ENCODE measurements around the gene TK2. TPM values are rescaled to one million over a fixed set of nuclear protein-coding genes. Genes with fewer than 3 reads are reported as not detected.

TK2 gene
- total RNA-seq, 1 donor from 2014 or later = 21.5 TPM

- no peak for DNase-seq (ENCODE audit: low spot score in 2 of 2)
- Histone ChIP-seq H3K27me3 (no peaks in the 10 kb centered on the region), H3K36me3 (no peaks in the 10 kb centered on the region), H3K9me3 (no peaks in the 10 kb centered on the region), H3K4me1 (peaks cover 2 to 6% of the 10 kb centered on the region in 2 donors), H3K27ac (no peak overlapping the region), H3K4me3 (no peak overlapping the region)
- TF ChIP-seq, protein P1, sequence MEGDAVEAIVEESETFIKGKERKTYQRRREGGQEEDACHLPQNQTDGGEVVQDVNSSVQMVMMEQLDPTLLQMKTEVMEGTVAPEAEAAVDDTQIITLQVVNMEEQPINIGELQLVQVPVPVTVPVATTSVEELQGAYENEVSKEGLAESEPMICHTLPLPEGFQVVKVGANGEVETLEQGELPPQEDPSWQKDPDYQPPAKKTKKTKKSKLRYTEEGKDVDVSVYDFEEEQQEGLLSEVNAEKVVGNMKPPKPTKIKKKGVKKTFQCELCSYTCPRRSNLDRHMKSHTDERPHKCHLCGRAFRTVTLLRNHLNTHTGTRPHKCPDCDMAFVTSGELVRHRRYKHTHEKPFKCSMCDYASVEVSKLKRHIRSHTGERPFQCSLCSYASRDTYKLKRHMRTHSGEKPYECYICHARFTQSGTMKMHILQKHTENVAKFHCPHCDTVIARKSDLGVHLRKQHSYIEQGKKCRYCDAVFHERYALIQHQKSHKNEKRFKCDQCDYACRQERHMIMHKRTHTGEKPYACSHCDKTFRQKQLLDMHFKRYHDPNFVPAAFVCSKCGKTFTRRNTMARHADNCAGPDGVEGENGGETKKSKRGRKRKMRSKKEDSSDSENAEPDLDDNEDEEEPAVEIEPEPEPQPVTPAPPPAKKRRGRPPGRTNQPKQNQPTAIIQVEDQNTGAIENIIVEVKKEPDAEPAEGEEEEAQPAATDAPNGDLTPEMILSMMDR (IDR thresholded peaks at IDR 0.05) = no peak
- intact Hi-C loops (cut with DNase I) = no loop called here
These were observed 26.4 kb upstream of the TK2 start for GRCh38 chr16:66576296-66576695.

- H3K4me1 ChIP-seq = peaks cover 0 to 6% of the 10 kb centered on the region in 2 donors
- intact Hi-C loops (cut with DNase I) = no loop called here
- no peak overlapping the region for H3K27ac ChIP-seq
- H3K9me3 ChIP-seq = no peaks in the 10 kb centered on the region
- H3K36me3 ChIP-seq = no peaks in the 10 kb centered on the region
- TF ChIP-seq, protein P1 (IDR thresholded peaks at IDR 0.05) = no peak
- no peaks in the 10 kb centered on the region for H3K27me3 ChIP-seq
- DNase-seq (ENCODE audit: low spot score in 2 of 2) = no peak
- H3K4me3 ChIP-seq = no peak overlapping the region
These were observed 25.1 kb upstream of the TK2 start for GRCh38 chr16:66575060-66575459.

GRCh38 chr16:66574531-66574930 is 24.6 kb upstream of the TK2 start:
- DNase-seq (ENCODE audit: low spot score in 2 of 2) = no peak
- TF ChIP-seq, protein P1 (IDR thresholded peaks at IDR 0.05) = no peak
- Histone ChIP-seq H3K4me1 (peaks cover 0 to 6% of the 10 kb centered on the region in 2 donors), H3K36me3 (no peaks in the 10 kb centered on the region), H3K27ac (no peak overlapping the region), H3K9me3 (no peaks in the 10 kb centered on the region), H3K27me3 (no peaks in the 10 kb centered on the region), H3K4me3 (no peak overlapping the region)
- intact Hi-C loops (cut with DNase I) = no loop called here

DNA sequence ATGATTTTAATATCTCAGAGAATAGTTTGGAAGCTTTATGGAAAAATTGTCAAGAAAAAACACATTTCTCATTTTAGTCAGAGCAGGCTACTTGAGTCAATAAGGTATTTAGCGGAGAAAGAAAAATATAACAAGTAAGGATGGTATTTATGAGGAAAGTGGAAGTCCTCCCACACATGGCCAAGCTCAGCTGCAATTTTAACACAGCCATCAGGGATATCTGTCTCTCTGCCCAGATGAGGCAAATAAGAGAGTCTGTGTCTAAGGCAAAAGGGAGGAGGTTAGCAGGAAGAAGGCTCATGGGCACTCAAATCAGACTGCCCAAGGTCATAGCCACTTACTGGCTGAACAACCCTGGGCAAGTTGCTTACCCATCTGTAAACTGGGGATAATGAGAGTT is 24.2 kb upstream of the TK2 start:
- DNase-seq (ENCODE audit: low spot score in 2 of 2) = no peak
- TF ChIP-seq, protein P1 (IDR thresholded peaks at IDR 0.05) = no peak
- Histone ChIP-seq H3K27ac (no peak overlapping the region), H3K27me3 (no peaks in the 10 kb centered on the region), H3K4me1 (peaks cover 0 to 4% of the 10 kb centered on the region in 2 donors), H3K9me3 (no peaks in the 10 kb centered on the region), H3K4me3 (no peak overlapping the region), H3K36me3 (no peaks in the 10 kb centered on the region)
- intact Hi-C loops (cut with DNase I) = no loop called here

- TF ChIP-seq, protein P1 (IDR thresholded peaks at IDR 0.05) = no peak
These were observed 22.4 kb upstream of the TK2 start for GRCh38 chr16:66572356-66572755.

GRCh38 chr16:66569827-66570405 is 20.0 kb upstream of the TK2 start:
- intact Hi-C loops (cut with DNase I) = no loop called here
- no peak for DNase-seq (ENCODE audit: low spot score in 2 of 2)
- Histone ChIP-seq H3K4me3 (no peak overlapping the region), H3K4me1 (no peaks in the 10 kb centered on the region), H3K27ac (no peak overlapping the region), H3K36me3 (peaks cover 0 to 14% of the 10 kb centered on the region in 2 donors), H3K27me3 (no peaks in the 10 kb centered on the region), H3K9me3 (no peaks in the 10 kb centered on the region)
- TF ChIP-seq, protein P1 (IDR thresholded peaks at IDR 0.05) = no peak

More at GRCh38 chr16:66572356-66572755, 22.4 kb upstream of the TK2 start:
- no peak for DNase-seq (ENCODE audit: low spot score in 2 of 2)
- Histone ChIP-seq H3K27me3 (no peaks in the 10 kb centered on the region), H3K27ac (no peak overlapping the region), H3K4me1 (no peaks in the 10 kb centered on the region), H3K4me3 (no peak overlapping the region), H3K36me3 (no peaks in the 10 kb centered on the region), H3K9me3 (no peaks in the 10 kb centered on the region)
- intact Hi-C loops (cut with DNase I) = no loop called here

All from ascending aorta (tissue), 2 donors.